Measurements from ENCODE around the gene PRDX2. TPM values are rescaled to one million over a fixed set of nuclear protein-coding genes. Genes with fewer than 3 reads are reported as not detected.

Gene PRDX2
- total RNA-seq, 1 donor from 2014 or later, result 166 TPM

GRCh38 chr19:12764698-12765097 lies 36.9 kb downstream of the PRDX2 start:
- Histone ChIP-seq H3K27me3 (ENCODE audit: insufficient read depth, low read length) (no peaks in the 10 kb centered on the region), H3K36me3 (ENCODE audit: insufficient read depth, low read length) (no peaks in the 10 kb centered on the region), H3K9me3 (ENCODE audit: insufficient read depth, low read depth, low read length) (no peaks in the 10 kb centered on the region), H3K27ac (ENCODE audit: low read depth, low read length) (no peak overlapping the region), H2AFZ (ENCODE audit: low read depth, low read length) (no peak overlapping the region), H4K20me1 (ENCODE audit: insufficient read depth, low read length) (no peaks in the 10 kb centered on the region), H3K4me2 (ENCODE audit: low read length) (no peak overlapping the region), H3K79me2 (ENCODE audit: insufficient read depth, low read length) (no peaks in the 10 kb centered on the region), H3K9ac (ENCODE audit: low read length) (no peak overlapping the region), H3K4me1 (ENCODE audit: insufficient read depth, low read length) (no peaks in the 10 kb centered on the region), H3K4me3 (ENCODE audit: insufficient read depth, low read depth, low read length) (no peak overlapping the region)
- no peak for TF ChIP-seq CTCF (IDR thresholded peaks at IDR 0.05; ENCODE audit: insufficient read depth, low read depth, low read length)
- TF ChIP-seq EZH2 (IDR thresholded peaks at IDR 0.05; ENCODE audit: insufficient read depth, low read length), result no peak
- FAIRE-seq (no peak), DNase-seq (ENCODE audit: low read depth) (no peak)
- Mint-ChIP-seq H3K27me3 (ENCODE audit: low read depth, unreplicated experiment) (no peaks in the 10 kb centered on the region), H3K9me3 (ENCODE audit: unreplicated experiment) (no peaks in the 10 kb centered on the region), H3K36me3 (ENCODE audit: low read depth, unreplicated experiment) (peaks cover 22% of the 10 kb centered on the region), H3K4me3 (ENCODE audit: unreplicated experiment) (no peak overlapping the region), H3K27ac (ENCODE audit: unreplicated experiment) (no peak overlapping the region), H3K4me1 (ENCODE audit: low read depth, unreplicated experiment) (no peaks in the 10 kb centered on the region)

GRCh38 chr19:12763100-12763499 lies 38.5 kb downstream of the PRDX2 start:
- Mint-ChIP-seq H3K4me1 (ENCODE audit: low read depth, unreplicated experiment) (no peaks in the 10 kb centered on the region), H3K27me3 (ENCODE audit: low read depth, unreplicated experiment) (no peaks in the 10 kb centered on the region), H3K4me3 (ENCODE audit: unreplicated experiment) (no peak overlapping the region), H3K9me3 (ENCODE audit: unreplicated experiment) (no peaks in the 10 kb centered on the region), H3K27ac (ENCODE audit: unreplicated experiment) (no peak overlapping the region), H3K36me3 (ENCODE audit: low read depth, unreplicated experiment) (peaks cover 22% of the 10 kb centered on the region)
- Histone ChIP-seq H3K4me3 (ENCODE audit: insufficient read depth, low read depth, low read length) (no peak overlapping the region), H3K79me2 (ENCODE audit: insufficient read depth, low read length) (no peaks in the 10 kb centered on the region), H3K27ac (ENCODE audit: low read depth, low read length) (no peak overlapping the region), H3K9me3 (ENCODE audit: insufficient read depth, low read depth, low read length) (no peaks in the 10 kb centered on the region), H3K27me3 (ENCODE audit: insufficient read depth, low read length) (no peaks in the 10 kb centered on the region), H3K4me1 (ENCODE audit: insufficient read depth, low read length) (no peaks in the 10 kb centered on the region), H2AFZ (ENCODE audit: low read depth, low read length) (no peak overlapping the region), H3K36me3 (ENCODE audit: insufficient read depth, low read length) (no peaks in the 10 kb centered on the region), H3K9ac (ENCODE audit: low read length) (no peak overlapping the region), H3K4me2 (ENCODE audit: low read length) (no peak overlapping the region), H4K20me1 (ENCODE audit: insufficient read depth, low read length) (no peaks in the 10 kb centered on the region)
- no peak for FAIRE-seq
- no peak for TF ChIP-seq EZH2 (IDR thresholded peaks at IDR 0.05; ENCODE audit: insufficient read depth, low read length)
- no peak for TF ChIP-seq CTCF (IDR thresholded peaks at IDR 0.05; ENCODE audit: insufficient read depth, low read depth, low read length)
- DNase-seq (ENCODE audit: low read depth), result no peak

GRCh38 chr19:12759686-12760085 lies 41.9 kb downstream of the PRDX2 start:
- no peaks in the 10 kb centered on the region for H3K4me1 ChIP-seq (ENCODE audit: insufficient read depth, low read length)
- H2AFZ ChIP-seq (ENCODE audit: low read depth, low read length), result no peak overlapping the region
- Mint-ChIP-seq H3K27ac (ENCODE audit: unreplicated experiment) (no peak overlapping the region), H3K9me3 (ENCODE audit: unreplicated experiment) (no peaks in the 10 kb centered on the region), H3K36me3 (ENCODE audit: low read depth, unreplicated experiment) (peaks cover 10% of the 10 kb centered on the region), H3K4me1 (ENCODE audit: low read depth, unreplicated experiment) (no peaks in the 10 kb centered on the region), H3K4me3 (ENCODE audit: unreplicated experiment) (no peak overlapping the region), H3K27me3 (ENCODE audit: low read depth, unreplicated experiment) (peaks cover 5% of the 10 kb centered on the region)
- no peaks in the 10 kb centered on the region for H3K27me3 ChIP-seq (ENCODE audit: insufficient read depth, low read length)
- TF ChIP-seq CTCF (IDR thresholded peaks at IDR 0.05; ENCODE audit: insufficient read depth, low read depth, low read length) (no peak), EZH2 (IDR thresholded peaks at IDR 0.05; ENCODE audit: insufficient read depth, low read length) (no peak)
- no peaks in the 10 kb centered on the region for H3K9me3 ChIP-seq (ENCODE audit: insufficient read depth, low read depth, low read length)
- H3K27ac ChIP-seq (ENCODE audit: low read depth, low read length), result no peak overlapping the region
- no peaks in the 10 kb centered on the region for H4K20me1 ChIP-seq (ENCODE audit: insufficient read depth, low read length)
- H3K9ac ChIP-seq (ENCODE audit: low read length), result no peak overlapping the region
- FAIRE-seq (no peak), DNase-seq (ENCODE audit: low read depth) (no peak)
- no peak overlapping the region for H3K4me3 ChIP-seq (ENCODE audit: insufficient read depth, low read depth, low read length)
- no peak overlapping the region for H3K4me2 ChIP-seq (ENCODE audit: low read length)
- H3K36me3 ChIP-seq (ENCODE audit: insufficient read depth, low read length), result no peaks in the 10 kb centered on the region
- no peaks in the 10 kb centered on the region for H3K79me2 ChIP-seq (ENCODE audit: insufficient read depth, low read length)

Measured in astrocyte (in vitro differentiated cells and primary cell).